HEK293 (cell line): ENCODE results near the gene ATP8A1.

Experiments
- CTCF ChIA-PET: fragments of 350-600 bp; formaldehyde crosslinking; extraction: SDS; loops from one replicate; lab custom pipeline; 2021; ENCODE audit warnings: antibody characterized with exemption; lab: Yijun Ruan, JAX
- POLR2A ChIA-PET: fragments of 300-600 bp; formaldehyde crosslinking; extraction: SDS; loops from one replicate; lab custom pipeline; 2020; ENCODE audit warnings: antibody characterized with exemption, inconsistent platforms; lab: Yijun Ruan, JAX
- H3K27ac ChIP-seq: fragments of 200-500 bp; sonication (Bioruptor generic); 2 replicates; pipeline ENCODE4 v1.5.1; 2014; ENCODE audit warnings: low read depth, low read length, control low read depth, inconsistent platforms; ENCODE audit errors: extremely low read depth
- H3K36me3 ChIP-seq, 2 experiments: fragments of 200-500 bp in 1 of 2; sonication (Bioruptor generic) in 1 of 2; 1 replicate in 1 of 2; 2 replicates in 1 of 2; pipeline ENCODE4 v1.5.1; 2014 to 2017; ENCODE audit warnings: inconsistent platforms in 2 of 2, low read length in 2 of 2; ENCODE audit not compliant: control insufficient read depth in 2 of 2, insufficient read depth in 1 of 2
- H3K4me1 ChIP-seq: fragments of 200-500 bp; sonication (Bioruptor generic); 2 replicates; pipeline ENCODE4 v1.5.1; 2014; ENCODE audit warnings: mild to moderate bottlenecking, low read length, inconsistent platforms; ENCODE audit not compliant: control insufficient read depth, insufficient read depth
- H3K4me3 ChIP-seq: 2 replicates; pipeline ENCODE4 v1.5.1; 2011; ENCODE audit warnings: low read depth, mild to moderate bottlenecking, control low read depth, low read length, moderate library complexity
- H3K9me3 ChIP-seq: fragments of 200-500 bp; sonication (Bioruptor generic); 2 replicates; pipeline ENCODE4 v1.5.1; 2014; ENCODE audit warnings: low read depth, low read length, inconsistent platforms; ENCODE audit not compliant: control insufficient read depth, insufficient read depth
- EGR2 ChIP-seq: fragments of 450-650 bp; formaldehyde crosslinking; IDR thresholded peaks from 2 replicates; pipeline ENCODE4 v1.5.1; 2016; ENCODE audit warnings: low read depth, missing biosample characterization, missing genetic modification characterization
- GLI2 ChIP-seq: fragments of 450-650 bp; formaldehyde crosslinking; IDR thresholded peaks from 2 replicates; pipeline ENCODE4; 2017; ENCODE audit warnings: missing biosample characterization, missing genetic modification characterization, low read depth, borderline replicate concordance
- SALL2 ChIP-seq: fragments of 450-650 bp; formaldehyde crosslinking; IDR thresholded peaks from 2 replicates; pipeline ENCODE4 v1.5.0; 2017; ENCODE audit warnings: missing biosample characterization, mild to moderate bottlenecking, missing genetic modification characterization, borderline replicate concordance
- SCRT2 ChIP-seq: fragments of 450-650 bp; formaldehyde crosslinking; IDR thresholded peaks from 2 replicates; pipeline ENCODE4 v1.5.1; 2016; ENCODE audit warnings: missing biosample characterization, missing genetic modification characterization
- ZBTB11 ChIP-seq: fragments of 450-650 bp; formaldehyde crosslinking; conservative IDR thresholded peaks from 2 replicates; pipeline ENCODE4 v1.5.1; 2016; ENCODE audit warnings: low read depth, missing biosample characterization, missing genetic modification characterization
- ZBTB26 ChIP-seq: fragments of 450-650 bp; formaldehyde crosslinking; optimal IDR thresholded peaks from 2 replicates; pipeline ENCODE3; 2016; ENCODE audit warnings: missing biosample characterization, mild to moderate bottlenecking, missing genetic modification characterization
- ZNF121 ChIP-seq: fragments of 450-650 bp; formaldehyde crosslinking; IDR thresholded peaks from 2 replicates; pipeline ENCODE4 v1.5.1; 2016; ENCODE audit warnings: missing biosample characterization, missing genetic modification characterization
- ZNF16 ChIP-seq: fragments of 450-650 bp; formaldehyde crosslinking; IDR thresholded peaks from 2 replicates; pipeline ENCODE4 v1.5.1; 2016; ENCODE audit warnings: low read depth, missing biosample characterization, missing genetic modification characterization
- ZNF169 ChIP-seq: fragments of 450-650 bp; formaldehyde crosslinking; IDR thresholded peaks from 2 replicates; pipeline ENCODE4 v1.5.1; 2016; ENCODE audit warnings: missing biosample characterization, missing genetic modification characterization
- ZNF202 ChIP-seq: fragments of 450-650 bp; formaldehyde crosslinking; IDR thresholded peaks from 2 replicates; pipeline ENCODE4 v1.5.1; 2016; ENCODE audit warnings: missing biosample characterization, missing genetic modification characterization, borderline replicate concordance
- ZNF266 ChIP-seq: fragments of 450-650 bp; formaldehyde crosslinking; IDR thresholded peaks from 2 replicates; pipeline ENCODE4 v1.5.1; 2016; ENCODE audit warnings: missing biosample characterization, missing genetic modification characterization, low read depth
- ZNF280D ChIP-seq: fragments of 450-650 bp; formaldehyde crosslinking; IDR thresholded peaks from 2 replicates; pipeline ENCODE4 v1.5.1; 2016; ENCODE audit warnings: missing biosample characterization, missing genetic modification characterization
- ZNF362 ChIP-seq: fragments of 450-650 bp; formaldehyde crosslinking; IDR thresholded peaks from 2 replicates; pipeline ENCODE4 v1.5.1; 2016; ENCODE audit warnings: missing biosample characterization, missing genetic modification characterization
- ZNF416 ChIP-seq: fragments of 450-650 bp; formaldehyde crosslinking; IDR thresholded peaks from 2 replicates; pipeline ENCODE4 v1.5.1; 2016; ENCODE audit warnings: missing biosample characterization, missing genetic modification characterization
- ZNF426 ChIP-seq: fragments of 450-650 bp; formaldehyde crosslinking; IDR thresholded peaks from 2 replicates; pipeline ENCODE4 v1.5.1; 2017; ENCODE audit warnings: missing biosample characterization, missing genetic modification characterization, mild to moderate bottlenecking, inconsistent platforms, moderate library complexity
- ZNF513 ChIP-seq: fragments of 450-650 bp; IDR thresholded peaks from 2 replicates; pipeline ENCODE4 v1.5.1; 2018; ENCODE audit warnings: missing biosample characterization, missing genetic modification characterization
- ZNF514 ChIP-seq: fragments of 450-650 bp; formaldehyde crosslinking; IDR thresholded peaks from 2 replicates; pipeline ENCODE4 v1.5.1; 2016; ENCODE audit warnings: missing biosample characterization, missing genetic modification characterization
- ZNF560 ChIP-seq: fragments of 450-650 bp; formaldehyde crosslinking; IDR thresholded peaks from 2 replicates; pipeline ENCODE4 v1.5.1; 2017; ENCODE audit warnings: missing biosample characterization, missing genetic modification characterization, borderline replicate concordance
- ZNF629 ChIP-seq: fragments of 450-650 bp; formaldehyde crosslinking; IDR thresholded peaks from 2 replicates; pipeline ENCODE4 v1.5.1; 2017; ENCODE audit warnings: missing biosample characterization, missing genetic modification characterization
- ZNF76 ChIP-seq: fragments of 450-650 bp; formaldehyde crosslinking; IDR thresholded peaks from 2 replicates; pipeline ENCODE4; 2016; ENCODE audit warnings: low read depth, missing biosample characterization, missing genetic modification characterization, borderline replicate concordance

Gene ATP8A1

GRCh38 chr4:42401171-42401570 is 255.7 kb downstream of the ATP8A1 start (continued):
- TF ChIP-seq ZBTB11 (no peak), ZNF362 (no peak), SALL2 (tag by site-specific recombination) (no peak), ZBTB26 (tag by site-specific recombination) (no peak), ZNF121 (tag by site-specific recombination) (no peak)

GRCh38 chr4:42399393-42399792 is 257.5 kb downstream of the ATP8A1 start:
- H3K9me3 ChIP-seq: no peaks in the 10 kb centered on the region
- TF ChIP-seq ZNF514 (no peak), ZNF560 (tag by site-specific recombination) (no peak), ZNF416 (tag by site-specific recombination) (no peak), ZNF266 (tag by site-specific recombination) (no peak), ZNF169 (no peak), EGR2 (tag by site-specific recombination) (no peak), ZNF629 (no peak), ZBTB26 (tag by site-specific recombination) (no peak), SCRT2 (tag by site-specific recombination) (no peak), ZNF513 (tag by site-specific recombination) (no peak), ZNF202 (no peak), GLI2 (tag by site-specific recombination) (no peak), ZNF426 (tag by site-specific recombination) (no peak), ZNF76 (no peak), ZNF16 (tag by site-specific recombination) (no peak), ZNF280D (tag by site-specific recombination) (no peak)
- ChIA-PET CTCF (no interaction called here), POLR2A (no interaction called here)
- no peak overlapping the region for H3K27ac ChIP-seq
- H3K36me3 ChIP-seq: no peaks in the 10 kb centered on the region
- no peaks in the 10 kb centered on the region for H3K4me1 ChIP-seq
- no peak overlapping the region for H3K4me3 ChIP-seq
